Measurements from ENCODE around the gene PCDHGA1.

DNA sequence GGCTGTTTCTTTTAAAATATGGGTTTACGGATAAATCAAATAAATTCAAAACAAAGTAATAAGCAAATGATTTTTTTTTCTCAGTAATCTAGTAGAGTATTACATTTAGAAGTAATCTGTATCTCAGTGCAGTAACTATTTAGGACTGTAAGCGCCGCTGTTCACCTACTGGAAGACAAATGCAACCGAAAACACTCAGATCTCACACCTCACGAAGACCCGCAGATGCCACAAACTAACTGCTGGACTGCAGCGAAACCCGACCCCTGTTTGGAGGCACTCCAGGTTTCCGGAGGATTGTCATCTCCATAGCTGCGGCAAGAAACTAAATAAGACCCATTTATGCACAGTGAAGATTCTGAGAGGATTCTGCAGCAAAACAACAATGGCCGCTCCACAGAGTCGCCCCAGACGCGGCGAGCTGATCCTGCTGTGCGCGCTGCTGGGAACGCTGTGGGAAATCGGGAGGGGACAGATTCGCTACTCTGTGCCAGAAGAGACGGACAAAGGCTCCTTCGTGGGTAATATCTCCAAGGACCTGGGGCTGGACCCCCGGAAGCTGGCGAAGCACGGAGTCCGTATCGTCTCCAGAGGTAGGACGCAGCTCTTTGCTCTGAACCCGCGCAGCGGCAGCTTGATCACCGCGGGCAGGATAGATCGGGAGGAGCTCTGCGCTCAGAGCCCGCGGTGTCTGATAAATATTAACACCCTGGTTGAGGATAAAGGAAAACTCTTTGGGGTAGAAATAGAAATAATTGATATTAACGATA lies 62.3 kb downstream of the PCDHGA1 start, which contains the start of gene PCDHGA8:
- TF ChIP-seq, protein P1, sequence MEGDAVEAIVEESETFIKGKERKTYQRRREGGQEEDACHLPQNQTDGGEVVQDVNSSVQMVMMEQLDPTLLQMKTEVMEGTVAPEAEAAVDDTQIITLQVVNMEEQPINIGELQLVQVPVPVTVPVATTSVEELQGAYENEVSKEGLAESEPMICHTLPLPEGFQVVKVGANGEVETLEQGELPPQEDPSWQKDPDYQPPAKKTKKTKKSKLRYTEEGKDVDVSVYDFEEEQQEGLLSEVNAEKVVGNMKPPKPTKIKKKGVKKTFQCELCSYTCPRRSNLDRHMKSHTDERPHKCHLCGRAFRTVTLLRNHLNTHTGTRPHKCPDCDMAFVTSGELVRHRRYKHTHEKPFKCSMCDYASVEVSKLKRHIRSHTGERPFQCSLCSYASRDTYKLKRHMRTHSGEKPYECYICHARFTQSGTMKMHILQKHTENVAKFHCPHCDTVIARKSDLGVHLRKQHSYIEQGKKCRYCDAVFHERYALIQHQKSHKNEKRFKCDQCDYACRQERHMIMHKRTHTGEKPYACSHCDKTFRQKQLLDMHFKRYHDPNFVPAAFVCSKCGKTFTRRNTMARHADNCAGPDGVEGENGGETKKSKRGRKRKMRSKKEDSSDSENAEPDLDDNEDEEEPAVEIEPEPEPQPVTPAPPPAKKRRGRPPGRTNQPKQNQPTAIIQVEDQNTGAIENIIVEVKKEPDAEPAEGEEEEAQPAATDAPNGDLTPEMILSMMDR (IDR thresholded peaks at IDR 0.05), result peak; percentile 32
- no peak for TF ChIP-seq ZFX (IDR thresholded peaks at IDR 0.05; ENCODE audit: borderline replicate concordance)

Measured in 22Rv1 (cell line).